GM18517 (cell line): ENCODE data around the gene MAVS.
"Not testable (repeated sequence)": the region's sequence is repeated elsewhere in the genome, so short reads cannot be mapped to it uniquely, and the experiment has no call there.

Experiments used
- ATAC-seq: cut with Tn5 transposase; IDR thresholded peaks from one replicate; pipeline ENCODE4 v1.9.1; 2021; ENCODE audit warnings: mild to moderate bottlenecking, moderate library complexity; ENCODE audit not compliant: unreplicated experiment

The MAVS gene

GRCh38 chr20:3814928-3815495 lies 31.6 kb upstream of the MAVS start:
- ATAC-seq = no peak

DNA sequence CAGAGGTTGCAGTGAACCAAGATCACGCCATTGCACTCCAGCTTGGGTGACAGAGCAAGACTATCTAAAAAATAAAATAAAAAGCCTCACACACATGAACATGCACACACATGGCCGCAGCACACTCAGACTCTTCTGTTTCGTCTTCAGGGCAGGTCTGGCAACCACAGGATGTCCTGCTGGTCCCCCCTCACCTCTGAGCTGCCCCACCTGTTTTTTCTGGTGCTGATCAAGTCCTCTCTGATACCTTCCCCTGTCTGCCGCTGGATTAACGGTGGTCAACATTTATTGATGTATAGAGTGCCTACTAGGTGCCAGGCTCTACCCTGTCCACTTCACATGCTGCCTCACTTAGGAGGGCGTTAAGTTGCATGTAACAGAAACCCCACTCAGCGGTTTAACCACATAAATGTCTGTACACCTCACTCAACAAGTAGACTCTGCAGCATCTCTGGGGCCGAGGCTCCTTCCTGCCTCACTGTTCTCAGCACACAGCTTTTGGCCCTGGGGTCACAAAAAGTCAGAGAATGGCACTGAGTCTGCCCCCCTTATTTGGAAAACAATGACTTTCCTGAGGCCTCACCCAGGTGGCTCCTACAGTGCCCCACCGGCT lies 30.8 kb upstream of the MAVS start:
- no peak for ATAC-seq

DNA sequence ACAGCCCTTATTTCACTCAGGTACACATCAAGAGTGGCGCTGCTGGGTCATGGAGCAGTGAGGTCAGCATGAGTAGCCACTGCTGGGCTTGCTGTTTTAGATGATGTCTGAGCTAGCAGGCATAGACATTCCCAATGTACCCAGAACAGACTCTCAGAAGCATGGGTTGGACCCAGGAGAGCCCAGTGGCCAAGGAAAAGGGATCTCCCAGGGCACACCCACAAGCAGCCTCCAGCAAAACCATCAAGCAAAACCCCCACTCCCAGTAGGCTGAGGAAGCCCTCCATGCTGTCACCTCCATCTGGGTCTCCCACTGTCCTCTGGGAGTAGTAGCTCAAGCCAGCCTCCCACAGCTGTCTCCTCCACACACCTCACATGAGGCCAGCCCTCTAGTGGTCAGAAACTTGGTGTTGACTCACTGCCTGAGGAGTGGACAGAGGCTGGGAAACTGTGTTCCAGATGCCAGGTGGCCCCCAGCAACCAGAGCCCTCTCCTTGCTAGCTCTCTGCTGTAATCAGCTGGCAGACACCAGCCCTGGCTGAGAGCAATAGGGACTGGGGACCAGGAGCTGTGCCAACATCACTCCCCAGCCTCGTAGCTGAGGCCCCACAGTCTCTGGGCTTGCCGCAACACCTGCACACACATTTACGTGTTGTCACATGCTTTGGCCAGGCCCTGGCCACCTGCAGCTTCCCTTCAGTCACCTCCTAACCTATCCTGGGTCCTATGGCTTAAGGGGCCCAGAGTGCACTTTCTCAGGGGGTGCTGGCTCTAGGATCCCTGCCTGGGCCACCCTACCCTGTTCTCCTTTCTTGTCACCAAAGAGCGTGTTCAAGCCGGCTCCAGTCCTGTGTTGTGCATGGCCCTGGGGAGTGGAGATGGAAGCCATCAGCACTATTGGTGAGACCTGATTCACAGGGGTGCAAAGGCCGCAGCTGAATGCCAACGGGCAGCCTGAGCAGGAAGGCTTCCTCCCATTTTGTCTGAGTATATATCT lies 28.2 kb upstream of the MAVS start:
- no peak for ATAC-seq

DNA sequence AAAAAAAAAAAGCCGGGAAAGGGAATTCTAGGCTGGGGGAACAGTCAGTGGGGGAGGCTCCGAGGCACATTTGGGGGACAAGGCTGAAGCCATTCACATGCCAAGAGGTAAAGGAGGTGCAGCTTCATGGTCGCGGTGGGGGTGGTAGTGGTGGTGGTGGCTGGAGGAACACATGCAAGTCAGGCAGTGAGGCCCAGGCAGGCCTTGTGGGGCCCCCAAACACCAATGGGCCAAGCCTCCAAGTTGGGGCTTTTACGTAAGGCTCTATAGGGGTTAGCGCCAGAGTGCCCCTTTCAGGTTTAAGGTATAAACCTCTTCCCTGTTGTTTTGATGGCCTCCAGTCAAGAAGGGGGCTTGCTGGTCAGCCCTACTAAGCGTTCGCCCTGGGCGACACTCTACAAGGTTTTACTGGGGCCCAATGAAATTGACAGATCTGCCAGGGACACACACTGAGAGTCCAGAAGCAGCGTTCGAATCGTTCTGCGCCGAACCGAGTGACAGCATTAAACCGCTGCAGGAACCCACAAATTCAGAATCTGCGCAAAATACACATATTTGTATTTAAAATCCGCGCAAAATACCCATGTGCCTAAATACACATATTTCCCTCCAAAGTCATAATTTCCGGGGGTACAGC lies 27.1 kb upstream of the MAVS start:
- no peak for ATAC-seq

DNA sequence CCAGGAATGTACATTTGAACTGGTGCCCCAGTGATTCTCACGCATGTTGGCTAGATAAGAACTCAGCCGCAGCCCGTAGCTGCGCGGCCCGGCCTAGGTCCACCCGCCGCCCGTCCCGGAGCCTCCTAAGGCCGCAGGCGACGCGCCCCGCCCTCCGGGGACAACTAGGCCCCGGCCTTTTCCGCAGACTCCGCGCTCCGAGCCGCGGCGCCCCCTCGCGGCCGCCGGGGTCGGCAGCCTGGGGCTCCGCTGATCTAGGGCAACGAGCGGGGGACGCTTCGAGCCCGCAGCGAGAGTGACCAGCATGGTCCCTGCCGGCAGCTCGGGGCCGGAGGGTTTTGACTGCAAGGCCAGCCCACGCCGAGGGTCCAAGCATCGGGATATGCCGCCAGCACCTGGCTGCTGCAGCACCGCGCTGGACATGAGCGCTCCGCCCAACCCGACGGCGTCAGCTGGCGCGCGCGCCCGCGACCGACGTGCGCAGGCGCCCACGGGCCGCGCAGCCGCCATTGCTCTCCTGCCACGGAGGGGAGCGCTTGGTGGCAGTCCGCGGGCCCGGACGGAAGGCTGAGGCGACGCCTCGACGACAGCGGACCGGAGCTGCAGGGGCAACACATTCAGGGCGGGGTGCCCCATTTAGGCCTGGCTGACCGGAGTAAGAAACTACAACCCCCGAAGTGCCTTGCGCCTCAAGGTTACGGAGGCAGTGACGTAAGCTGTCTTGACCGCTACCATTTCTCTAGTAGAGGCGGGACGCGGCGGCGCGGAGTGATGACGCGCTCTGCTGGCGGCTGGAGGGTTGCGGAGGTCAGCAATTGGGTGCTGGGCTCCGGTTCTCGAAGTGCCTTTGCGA lies 26.4 kb upstream of the MAVS start, which contains the start of gene AP5S1:
Gene AP5S1, plus strand, starts transcription at position 500 of the 853 bp plus-strand sequence. CDS start 1,571 bp downstream, outside the sequence.
- ATAC-seq = peak; percentile 79

DNA sequence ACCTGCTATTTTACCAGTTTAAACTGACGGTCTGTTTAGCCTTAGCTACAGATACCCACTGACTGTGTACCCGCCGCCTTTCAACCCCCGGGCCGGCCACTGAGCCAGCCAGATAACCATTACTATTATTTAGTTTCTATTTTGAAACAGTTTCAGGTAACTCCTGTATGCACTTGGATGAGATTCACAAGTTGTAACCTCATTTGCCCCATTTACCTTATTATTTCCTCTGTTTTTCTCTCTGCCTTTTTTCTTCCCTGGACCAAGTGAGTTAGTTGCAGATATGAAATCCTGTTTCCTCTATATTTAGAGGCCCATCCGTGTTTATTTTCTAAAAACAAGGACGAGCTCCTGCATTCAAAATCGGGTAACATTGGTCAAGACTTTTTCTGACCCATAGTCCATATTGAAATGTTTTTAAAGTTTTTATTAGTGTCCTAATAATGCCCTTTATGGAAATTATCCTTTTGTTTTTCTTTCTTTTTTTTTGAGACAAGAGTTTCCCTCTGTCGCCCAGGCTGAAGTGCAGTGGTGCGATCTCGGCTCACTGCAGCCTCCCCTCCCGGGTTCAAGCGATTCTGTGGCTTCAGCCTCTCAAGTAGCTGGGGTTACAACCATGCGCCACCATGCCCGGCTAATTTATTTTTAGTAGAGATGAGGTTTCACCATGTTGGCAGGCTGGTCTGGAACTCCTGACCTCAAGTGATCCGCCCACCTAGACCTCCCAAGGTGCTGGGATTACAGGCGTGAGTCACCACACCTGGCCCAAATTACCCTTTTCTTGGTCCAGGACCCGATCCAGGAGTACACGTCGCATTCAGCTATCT lies 25.5 kb upstream of the MAVS start:
- ATAC-seq = no peak

- no peak for ATAC-seq
Observed at GRCh38 chr20:3821996-3822395, 24.6 kb upstream of the MAVS start.

- no peak for ATAC-seq
Observed at GRCh38 chr20:3823881-3824280, 22.8 kb upstream of the MAVS start.

DNA sequence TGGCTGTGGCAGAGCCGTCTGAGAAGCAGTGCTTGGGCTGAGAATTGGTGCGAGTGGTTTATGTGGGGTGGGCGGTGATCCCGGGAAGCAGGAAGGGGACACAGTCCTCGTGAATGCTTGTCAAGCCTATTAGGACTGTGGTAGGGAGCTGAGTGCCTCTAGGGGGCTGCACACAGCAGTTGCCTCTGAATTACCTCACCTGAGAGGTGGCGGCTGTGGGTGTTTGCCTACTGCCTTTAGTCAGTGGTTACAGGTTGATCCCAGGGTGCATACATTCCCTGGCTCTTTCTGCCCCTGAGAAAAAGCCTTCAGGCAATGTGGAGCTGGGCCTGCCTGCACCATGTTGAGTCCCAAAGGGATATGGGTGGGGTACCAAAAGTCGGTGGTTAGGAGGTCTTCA lies 21.1 kb upstream of the MAVS start:
- no peak for ATAC-seq

GRCh38 chr20:3826420-3826819 lies 20.2 kb upstream of the MAVS start:
- no peak for ATAC-seq

DNA sequence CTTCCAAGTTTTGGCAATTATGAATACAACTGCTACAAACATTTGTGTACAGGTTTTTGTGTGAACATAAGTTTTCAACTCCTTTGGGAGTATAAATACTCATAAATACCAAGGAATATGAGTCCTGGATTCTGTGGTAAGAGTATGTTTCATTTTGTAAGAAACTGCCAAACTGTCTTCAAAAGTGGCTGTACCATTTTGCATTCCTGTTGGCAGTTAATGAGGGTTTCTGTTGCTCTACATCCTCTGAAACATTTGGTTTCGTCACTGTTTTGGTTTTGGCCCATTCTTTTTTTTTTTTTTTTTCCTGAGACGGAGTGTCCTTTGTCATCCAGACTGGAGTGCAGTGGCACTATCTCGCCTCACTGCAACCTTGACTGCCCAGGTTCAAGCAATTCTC lies 17.8 kb upstream of the MAVS start:
- ATAC-seq = no peak

DNA sequence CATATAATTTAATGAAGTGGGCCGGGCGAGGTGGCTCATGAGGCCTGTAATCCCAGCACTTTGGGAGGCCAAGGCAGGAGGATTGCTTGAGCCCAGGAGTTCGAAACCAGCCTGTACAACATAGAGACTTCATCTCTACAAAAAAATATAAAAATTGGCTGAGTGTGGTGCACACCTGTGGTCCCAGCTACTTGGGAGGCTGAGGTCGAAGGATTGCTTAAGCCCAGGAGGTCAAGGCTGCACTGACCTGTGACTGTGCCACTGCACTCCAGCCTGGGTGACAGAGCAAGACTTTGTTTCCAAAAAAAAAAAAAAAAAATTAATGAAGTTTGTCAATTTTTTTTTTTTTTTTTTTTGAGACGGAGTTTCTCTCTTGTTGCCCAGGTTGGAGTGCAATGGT lies 16.7 kb upstream of the MAVS start:
- not testable (repeated sequence) for ATAC-seq

DNA sequence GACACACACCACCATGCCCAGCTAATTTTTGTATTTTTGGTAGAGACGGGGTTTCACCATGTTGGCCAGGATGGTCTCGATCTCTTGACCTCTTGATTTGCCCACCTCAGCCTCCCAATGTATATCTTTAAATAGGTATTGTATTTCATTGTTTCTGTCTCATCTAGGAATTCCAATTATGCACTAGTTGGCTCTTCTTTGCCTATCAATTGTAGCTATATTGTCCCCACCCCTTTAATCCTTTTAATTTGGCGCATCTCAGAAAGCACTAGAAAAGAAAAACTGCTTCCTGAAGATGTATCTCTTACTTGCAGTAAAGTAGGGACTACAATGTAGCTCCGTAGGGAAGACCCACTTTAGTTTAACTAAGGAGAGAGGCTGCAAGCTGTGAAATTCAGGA lies 10.5 kb upstream of the MAVS start:
- ATAC-seq = no peak

- no peak for ATAC-seq
Observed at GRCh38 chr20:3839328-3839727, 7.3 kb upstream of the MAVS start.

DNA sequence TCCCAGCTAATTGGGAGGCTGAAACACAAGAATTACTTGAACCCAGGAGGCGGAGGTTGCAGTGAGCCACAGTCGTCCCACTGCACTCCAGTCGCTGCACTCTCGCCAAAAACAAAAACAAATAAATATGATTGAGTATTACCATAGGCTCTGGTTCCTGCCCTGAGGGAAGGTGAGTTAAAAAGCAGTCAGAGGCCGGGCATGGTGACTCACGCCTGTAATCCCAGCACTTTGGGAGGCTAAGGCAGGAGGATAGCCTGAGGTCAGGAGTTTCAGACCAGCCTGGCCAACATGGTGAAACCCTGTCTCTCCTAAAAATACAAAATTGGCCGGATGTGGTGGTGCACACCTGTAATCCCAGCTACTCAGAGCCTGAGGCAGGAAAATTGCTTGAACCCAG lies 6.4 kb upstream of the MAVS start:
- ATAC-seq = not testable (repeated sequence)

DNA sequence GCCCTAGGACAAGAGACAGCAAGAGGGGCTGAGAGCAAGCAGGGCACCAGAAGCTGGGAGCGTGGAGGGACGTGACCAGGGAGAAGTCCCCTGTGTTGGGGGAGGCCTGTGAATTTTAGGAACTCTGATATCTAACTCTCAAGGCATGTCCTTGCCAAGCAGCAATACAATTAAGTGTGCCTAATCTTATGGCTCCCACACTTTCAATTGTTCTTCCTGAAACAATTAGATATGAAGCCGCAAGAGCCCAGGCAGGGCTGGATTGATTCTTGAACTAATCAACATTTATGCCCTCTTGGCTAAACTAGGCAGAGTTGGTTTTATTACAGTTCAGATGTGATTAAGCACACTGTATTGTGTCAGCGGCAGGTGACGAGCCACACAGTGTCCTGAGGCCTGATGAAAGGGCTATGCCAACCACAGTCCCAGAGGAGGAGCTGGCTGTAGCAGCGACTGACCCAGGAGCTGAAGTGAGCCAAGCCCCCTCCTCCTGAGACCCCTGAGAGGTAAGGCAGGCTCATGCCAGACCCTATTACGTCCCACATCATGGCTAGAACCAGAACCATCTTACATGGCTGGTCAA lies 4.2 kb upstream of the MAVS start:
- ATAC-seq = no peak

DNA sequence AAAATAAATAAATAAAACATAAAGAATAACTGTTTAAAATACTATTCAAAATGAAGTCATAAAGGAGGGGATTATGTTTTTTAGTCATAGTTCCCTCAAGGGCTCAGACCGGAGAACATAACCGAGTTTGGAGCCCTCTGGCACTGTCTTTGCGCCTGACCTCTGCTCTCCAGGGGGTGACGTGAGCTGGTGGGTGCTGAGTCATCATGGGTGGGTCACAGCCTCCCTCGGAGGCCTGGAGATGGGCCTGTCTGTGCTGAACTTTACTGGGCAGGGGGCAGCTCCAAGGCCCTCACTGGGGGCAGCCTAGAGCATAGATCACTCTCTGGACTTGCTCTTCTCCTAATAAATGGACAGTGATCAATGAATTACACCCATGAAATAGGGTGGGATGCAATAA lies 3.1 kb upstream of the MAVS start:
- no peak for ATAC-seq

- ATAC-seq = not testable (repeated sequence)
Observed at GRCh38 chr20:3843990-3844619, 2.5 kb upstream of the MAVS start.

GRCh38 chr20:3846378-3846739 lies 275 bp upstream of the MAVS start:
- no peak for ATAC-seq
